HL-60 (cell line): ENCODE measurements around the gene CDYL2.

Experiments used
- DNase-seq, 2 experiments: peaks; one replicate each; pipeline ENCODE4 v3.0.0-alpha.2; 2010 to 2020; ENCODE audit warnings: low read depth in 1 of 2, low spot score in 1 of 2
- H3K27ac ChIP-seq: fragments of 250-450 bp; sonication (Bioruptor Pico); replicated peaks from 2 replicates; pipeline ENCODE4 v1.5.1; 2020; ENCODE audit warnings: mild to moderate bottlenecking, moderate library complexity
- H3K27me3 ChIP-seq: fragments of 250-450 bp; sonication (Bioruptor Pico); 2 replicates; pipeline ENCODE4 v1.5.1; 2021; ENCODE audit warnings: mild to moderate bottlenecking, moderate library complexity; ENCODE audit not compliant: insufficient read depth, poor library complexity, severe bottlenecking
- H3K4me3 ChIP-seq: replicated peaks from 2 replicates; pipeline ENCODE4 v1.5.1; 2011; ENCODE audit warnings: mild to moderate bottlenecking, control low read depth, low read length; ENCODE audit not compliant: insufficient read depth
- CTCF ChIP-seq: IDR thresholded peaks from one replicate; pipeline ENCODE4 v1.5.1; 2011; ENCODE audit warnings: low read length, control low read depth, inconsistent platforms; ENCODE audit not compliant: insufficient read depth
- GABPA ChIP-seq: IDR thresholded peaks from 2 replicates; pipeline ENCODE4 v1.6.1; 2012; ENCODE audit warnings: low read depth
- POLR2AphosphoS5 ChIP-seq: IDR thresholded peaks from 2 replicates; pipeline ENCODE4 v1.6.1; 2012; ENCODE audit warnings: low read depth
- REST ChIP-seq: IDR thresholded peaks from 2 replicates; pipeline ENCODE4 v1.6.1; 2012; ENCODE audit warnings: low read depth; ENCODE audit not compliant: insufficient replicate concordance
- SPI1 ChIP-seq: IDR thresholded peaks from 2 replicates; pipeline ENCODE4 v1.6.1; 2012; ENCODE audit warnings: low read depth, mild to moderate bottlenecking, borderline replicate concordance

The CDYL2 gene

GRCh38 chr16:80619824-80620223 is 184.6 kb downstream of the CDYL2 start:
- Histone ChIP-seq H3K27ac (no peak overlapping the region), H3K27me3 (no peaks in the 10 kb centered on the region), H3K4me3 (no peak overlapping the region)
- TF ChIP-seq REST = no peak
- no peak for TF ChIP-seq CTCF
- TF ChIP-seq POLR2AphosphoS5 = no peak
- TF ChIP-seq SPI1 = no peak
- TF ChIP-seq GABPA = no peak
- DNase-seq = no peak

DNA sequence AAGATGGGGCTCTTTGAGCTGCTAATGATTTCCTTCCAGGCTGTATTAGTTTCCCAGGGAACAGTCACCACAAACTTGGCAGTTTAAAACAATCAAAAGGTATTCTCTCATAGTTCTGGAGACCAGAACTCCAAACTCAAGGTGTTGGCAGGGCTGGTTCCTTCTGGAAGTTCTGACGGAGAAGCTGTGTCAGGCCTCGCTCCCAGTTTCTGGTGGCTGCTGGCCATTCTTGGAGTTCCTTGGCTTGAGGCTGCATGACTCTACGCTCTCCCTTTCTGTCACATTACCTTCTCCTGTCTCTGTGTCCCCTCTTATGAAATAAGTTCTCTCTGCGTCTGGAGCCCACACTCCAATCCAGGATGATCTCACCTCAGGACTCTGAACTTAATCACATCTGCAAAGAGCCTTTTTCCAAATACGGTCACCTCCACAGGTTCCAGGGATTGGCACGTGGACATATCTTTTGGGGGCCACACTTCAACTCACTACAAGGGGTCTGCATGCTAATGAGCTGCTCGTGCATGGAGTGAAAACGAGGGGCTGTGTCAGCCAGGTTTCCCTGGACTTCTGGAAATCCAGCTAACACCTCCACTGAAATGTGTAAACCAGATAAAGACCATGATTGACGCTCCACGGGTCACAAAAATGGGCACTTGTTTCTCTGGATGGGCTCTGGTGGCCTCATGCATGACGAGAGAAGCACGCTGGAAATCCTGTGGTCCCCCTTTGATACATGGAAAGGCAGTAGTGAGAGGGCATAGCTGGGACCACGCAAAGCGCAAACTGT is 185.3 kb downstream of the CDYL2 start:
- H3K27me3 ChIP-seq = no peaks in the 10 kb centered on the region
- DNase-seq = no peak
- TF ChIP-seq REST = no peak
- H3K27ac ChIP-seq = no peak overlapping the region
- no peak overlapping the region for H3K4me3 ChIP-seq

- H3K4me3 ChIP-seq = no peak overlapping the region
- no peaks in the 10 kb centered on the region for H3K27me3 ChIP-seq
- DNase-seq = no peak
- no peak overlapping the region for H3K27ac ChIP-seq
- TF ChIP-seq CTCF (no peak), SPI1 (no peak), REST (no peak), POLR2AphosphoS5 (no peak), GABPA (no peak)
Measured at GRCh38 chr16:80616362-80616761, 188.0 kb downstream of the CDYL2 start.
